8988T (cell line): ENCODE measurements around the gene COX4I1.

Experiments
- DNase-seq: peaks from one replicate; pipeline ENCODE4 v3.0.0; 2011

COX4I1 gene

GRCh38 chr16:85799497-85800320 lies at the start of gene COX4I1, which contains the start of gene EMC8:
COX4I1 (plus strand) TSS chr16:85799695; CDS start chr16:85801206, 1,511 bp downstream.
EMC8 (minus strand) TSS chr16:85799544; CDS start chr16:85799295, 249 bp downstream.
- peak; percentile 97 for DNase-seq

- DNase-seq, result no peak
Measured at GRCh38 chr16:85749771-85750145, 49.7 kb upstream of the COX4I1 start.

GRCh38 chr16:85750146-85750826 lies 49.2 kb upstream of the COX4I1 start:
- DNase-seq, result peak; percentile 77

GRCh38 chr16:85750827-85751697 lies 48.4 kb upstream of the COX4I1 start, which contains the start of gene C16orf74:
C16orf74 (minus strand) TSS chr16:85751096; CDS start chr16:85735217, 15,879 bp downstream.
- peak; percentile 95 for DNase-seq

- peak; percentile 75 for DNase-seq
Measured at GRCh38 chr16:85751698-85752501, 47.6 kb upstream of the COX4I1 start.

- DNase-seq, result peak; percentile 52
Measured at GRCh38 chr16:85752511-85753420, 46.7 kb upstream of the COX4I1 start.

GRCh38 chr16:85753559-85753958 lies 45.9 kb upstream of the COX4I1 start:
- DNase-seq, result no peak

- no peak for DNase-seq
Measured at GRCh38 chr16:85753976-85754375, 45.5 kb upstream of the COX4I1 start.

- no peak for DNase-seq
Measured at GRCh38 chr16:85754413-85754812, 45.1 kb upstream of the COX4I1 start.

- DNase-seq, result no peak
Measured at GRCh38 chr16:85755929-85756768, 43.3 kb upstream of the COX4I1 start.

- no peak for DNase-seq
Measured at GRCh38 chr16:85757341-85757822, 42.1 kb upstream of the COX4I1 start.

GRCh38 chr16:85759136-85759535 lies 40.4 kb upstream of the COX4I1 start:
- DNase-seq, result no peak

GRCh38 chr16:85759631-85760419 lies 39.7 kb upstream of the COX4I1 start:
- DNase-seq, result peak; percentile 68

- DNase-seq, result no peak
Measured at GRCh38 chr16:85761861-85762260, 37.6 kb upstream of the COX4I1 start.

GRCh38 chr16:85762970-85763369 lies 36.5 kb upstream of the COX4I1 start:
- no peak for DNase-seq

GRCh38 chr16:85763616-85764015 lies 35.9 kb upstream of the COX4I1 start:
- no peak for DNase-seq

- DNase-seq, result no peak
Measured at GRCh38 chr16:85765211-85765610, 34.3 kb upstream of the COX4I1 start.

- DNase-seq, result no peak
Measured at GRCh38 chr16:85765767-85766166, 33.7 kb upstream of the COX4I1 start.

- peak; percentile 90 for DNase-seq
Measured at GRCh38 chr16:85767531-85767930, 32.0 kb upstream of the COX4I1 start.
